ENCODE results near the gene ST6GALNAC5.

- TF ChIP-seq CTCF (IDR thresholded peaks at IDR 0.05), result no peak
- TF ChIP-seq POLR2A (IDR thresholded peaks at IDR 0.05), result no peak
Observed at GRCh38 chr1:76868916-76869315, 1.6 kb downstream of the ST6GALNAC5 start.
